GM19468 (cell line): ENCODE measurements around the gene ADARB2.

Source experiments
- ATAC-seq: cut with Tn5 transposase; IDR thresholded peaks from one replicate; pipeline ENCODE4 v1.9.1; 2021; ENCODE audit warnings: mild to moderate bottlenecking, moderate library complexity, moderate number of reproducible peaks; ENCODE audit not compliant: unreplicated experiment; ENCODE audit errors: extremely low read depth

The ADARB2 gene

GRCh38 chr10:1646332-1646731 is 91.0 kb downstream of the ADARB2 start:
- ATAC-seq = no peak

- no peak for ATAC-seq
Observed at GRCh38 chr10:1645896-1646295, 91.4 kb downstream of the ADARB2 start.

GRCh38 chr10:1644191-1644711 is 93.1 kb downstream of the ADARB2 start:
- no peak for ATAC-seq

- no peak for ATAC-seq
Observed at GRCh38 chr10:1643908-1644179, 93.5 kb downstream of the ADARB2 start.

GRCh38 chr10:1643161-1643907 is 94.0 kb downstream of the ADARB2 start:
- ATAC-seq = peak; percentile 30

- no peak for ATAC-seq
Observed at GRCh38 chr10:1642600-1643160, 94.6 kb downstream of the ADARB2 start.

- no peak for ATAC-seq
Observed at GRCh38 chr10:1641402-1641801, 95.9 kb downstream of the ADARB2 start.

GRCh38 chr10:1638889-1639419 is 98.4 kb downstream of the ADARB2 start:
- no peak for ATAC-seq

- no peak for ATAC-seq
Observed at GRCh38 chr10:1635340-1635739, 102.0 kb downstream of the ADARB2 start.

GRCh38 chr10:1634239-1634638 is 103.1 kb downstream of the ADARB2 start:
- ATAC-seq = no peak

- ATAC-seq = no peak
Observed at GRCh38 chr10:1633783-1634182, 103.5 kb downstream of the ADARB2 start.

- no peak for ATAC-seq
Observed at GRCh38 chr10:1632596-1632995, 104.7 kb downstream of the ADARB2 start.

- ATAC-seq = no peak
Observed at GRCh38 chr10:1632141-1632540, 105.2 kb downstream of the ADARB2 start.

- no peak for ATAC-seq
Observed at GRCh38 chr10:1631282-1631681, 106.0 kb downstream of the ADARB2 start.

GRCh38 chr10:1630304-1630703 is 107.0 kb downstream of the ADARB2 start:
- no peak for ATAC-seq

- ATAC-seq = no peak
Observed at GRCh38 chr10:1629326-1630198, 107.8 kb downstream of the ADARB2 start.

- ATAC-seq = no peak
Observed at GRCh38 chr10:1628757-1629156, 108.6 kb downstream of the ADARB2 start.

GRCh38 chr10:1627945-1628344 is 109.4 kb downstream of the ADARB2 start:
- ATAC-seq = no peak

- no peak for ATAC-seq
Observed at GRCh38 chr10:1626835-1627234, 110.5 kb downstream of the ADARB2 start.

- ATAC-seq = no peak
Observed at GRCh38 chr10:1626410-1626809, 110.9 kb downstream of the ADARB2 start.

- ATAC-seq = no peak
Observed at GRCh38 chr10:1625731-1626130, 111.6 kb downstream of the ADARB2 start.
